ENCODE data around the gene TUBGCP2.

DNA sequence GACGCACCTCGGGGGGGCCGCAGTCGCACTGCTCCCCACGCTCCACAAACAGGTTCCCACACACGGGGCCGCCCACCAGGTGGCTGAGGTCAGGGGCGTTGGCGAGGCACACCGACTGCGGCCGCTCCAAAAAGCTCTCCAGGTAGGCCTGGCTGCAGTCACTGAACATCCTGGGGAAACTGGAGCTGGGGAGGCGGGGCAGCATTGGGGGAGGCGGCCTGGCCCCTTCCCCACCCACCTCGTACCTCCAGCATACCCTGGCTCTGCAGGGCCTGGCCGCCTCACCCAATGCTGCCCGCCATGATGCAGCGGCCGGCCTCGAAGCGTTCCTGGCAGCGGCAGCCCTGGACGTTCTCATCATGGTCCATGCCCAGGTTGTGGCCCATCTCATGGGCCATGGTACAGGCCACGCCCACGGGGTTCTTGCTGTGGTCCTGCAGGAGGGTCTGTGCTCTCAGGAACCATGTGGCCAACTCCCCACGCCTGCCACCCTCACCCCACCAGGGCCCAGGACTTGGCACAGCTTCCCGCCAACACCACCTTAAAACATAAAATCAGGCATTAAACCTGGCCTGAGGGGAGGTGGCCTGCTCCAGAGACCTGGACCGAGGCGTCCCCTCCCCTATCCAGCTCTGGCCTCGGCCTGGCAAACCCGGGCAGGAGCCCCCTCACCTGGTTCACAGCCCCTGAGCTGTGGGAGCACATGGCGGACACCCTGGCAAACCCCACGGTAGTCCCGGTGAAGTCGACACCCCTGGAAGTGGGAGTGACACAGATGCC is 37.0 kb downstream of the TUBGCP2 start:
- TF ChIP-seq CTCF (IDR thresholded peaks at IDR 0.05 in 4 of 5, conservative IDR thresholded peaks at IDR 0.05 in 1 of 5) = no peak
- TF ChIP-seq POLR2A (IDR thresholded peaks at IDR 0.05) = no peak

Measured in gastrocnemius medialis (tissue), 4 donors.